Measurements from ENCODE around the gene EMP1.

The EMP1 gene

DNA sequence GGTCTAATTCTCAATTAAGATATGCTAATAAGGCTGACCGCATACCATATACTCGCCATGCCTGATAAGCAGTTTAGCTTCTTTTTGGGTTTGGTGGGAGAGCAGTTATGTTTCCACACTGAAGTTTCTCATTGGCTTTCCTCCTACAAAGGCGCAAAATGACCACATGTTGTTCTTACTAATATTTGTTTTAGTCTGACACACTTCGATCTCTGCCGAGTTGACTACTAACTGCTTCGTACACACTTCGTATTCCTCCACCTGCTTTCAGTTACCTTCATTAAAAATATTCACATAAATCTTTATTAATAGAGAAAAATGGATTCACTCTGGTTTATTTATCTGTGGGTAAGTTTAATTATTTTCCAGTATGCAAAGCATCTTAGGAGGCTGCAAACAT is 41.7 kb downstream of the EMP1 start:
- no peaks in the 10 kb centered on the region for H3K36me3 Mint-ChIP-seq
- no peak overlapping the region for H3K27ac Mint-ChIP-seq
- peaks cover 15% of the 10 kb centered on the region for H3K27me3 Mint-ChIP-seq
- DNase-seq (ENCODE audit: low spot score in 2 of 2) (no peak), ATAC-seq (ENCODE audit: low read depth) (no peak)
- H3K4me3 Mint-ChIP-seq, result no peak overlapping the region
- no peaks in the 10 kb centered on the region for H3K9me3 Mint-ChIP-seq
- H3K4me1 Mint-ChIP-seq, result no peaks in the 10 kb centered on the region

DNA sequence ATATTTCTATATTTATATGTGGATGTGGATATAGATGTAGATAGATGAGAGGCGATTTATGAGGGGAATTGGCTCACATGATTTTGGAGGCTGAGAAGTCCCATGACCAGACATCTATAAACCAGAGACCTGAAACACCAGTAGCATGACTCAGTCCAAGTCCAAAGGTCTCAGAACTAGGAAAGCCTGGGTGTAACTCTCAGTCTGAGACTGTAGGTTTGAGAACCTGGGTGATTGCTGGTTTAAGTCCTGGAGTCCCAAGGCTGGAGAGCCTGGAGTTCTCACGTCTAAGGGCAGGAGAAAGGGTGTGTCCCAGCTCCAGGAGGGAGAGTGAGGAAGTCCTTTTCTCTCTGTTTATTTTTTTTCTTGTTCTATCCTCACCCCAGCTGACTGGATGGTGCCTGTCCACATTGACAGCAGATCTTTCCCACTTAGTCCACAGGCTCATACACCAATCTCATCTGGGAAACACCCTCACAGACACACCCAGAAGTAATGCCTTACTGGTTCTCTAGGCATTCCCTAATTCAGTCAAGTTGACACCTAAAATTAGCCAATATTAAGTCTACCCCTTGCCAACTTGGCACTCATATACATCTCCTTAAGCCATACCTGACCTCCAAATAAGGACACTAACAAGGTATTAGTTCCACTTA is 45.4 kb downstream of the EMP1 start:
- Mint-ChIP-seq H3K27ac (no peak overlapping the region), H3K4me1 (no peaks in the 10 kb centered on the region), H3K27me3 (peaks cover 21% of the 10 kb centered on the region), H3K36me3 (no peaks in the 10 kb centered on the region), H3K9me3 (no peaks in the 10 kb centered on the region), H3K4me3 (no peak overlapping the region)
- DNase-seq (ENCODE audit: low spot score in 2 of 2) (no peak), ATAC-seq (ENCODE audit: low read depth) (no peak)

DNA sequence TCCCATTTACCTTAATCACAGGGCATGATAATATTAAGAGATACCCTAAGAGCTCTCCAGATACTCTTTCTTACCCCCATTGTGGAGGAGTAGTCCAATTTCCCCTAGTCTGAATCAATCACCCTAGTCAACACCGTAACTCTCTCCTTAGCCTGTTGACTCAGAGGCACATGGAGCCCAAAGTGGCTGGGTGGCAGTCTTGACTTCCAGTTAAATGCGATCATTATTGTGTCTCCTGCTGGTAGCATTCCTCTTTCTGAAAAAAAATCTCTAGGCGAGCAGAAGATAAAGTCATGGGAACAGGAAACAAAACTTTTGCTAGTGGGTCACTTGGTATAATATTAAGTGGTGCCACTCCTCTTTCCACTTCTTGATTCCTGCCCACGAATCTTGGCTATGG is 46.4 kb downstream of the EMP1 start:
- DNase-seq (ENCODE audit: low spot score in 2 of 2) (no peak), ATAC-seq (ENCODE audit: low read depth) (no peak)
- Mint-ChIP-seq H3K27me3 (peaks cover 22% of the 10 kb centered on the region), H3K27ac (no peak overlapping the region), H3K4me3 (no peak overlapping the region), H3K4me1 (no peaks in the 10 kb centered on the region), H3K36me3 (no peaks in the 10 kb centered on the region), H3K9me3 (no peaks in the 10 kb centered on the region)

DNA sequence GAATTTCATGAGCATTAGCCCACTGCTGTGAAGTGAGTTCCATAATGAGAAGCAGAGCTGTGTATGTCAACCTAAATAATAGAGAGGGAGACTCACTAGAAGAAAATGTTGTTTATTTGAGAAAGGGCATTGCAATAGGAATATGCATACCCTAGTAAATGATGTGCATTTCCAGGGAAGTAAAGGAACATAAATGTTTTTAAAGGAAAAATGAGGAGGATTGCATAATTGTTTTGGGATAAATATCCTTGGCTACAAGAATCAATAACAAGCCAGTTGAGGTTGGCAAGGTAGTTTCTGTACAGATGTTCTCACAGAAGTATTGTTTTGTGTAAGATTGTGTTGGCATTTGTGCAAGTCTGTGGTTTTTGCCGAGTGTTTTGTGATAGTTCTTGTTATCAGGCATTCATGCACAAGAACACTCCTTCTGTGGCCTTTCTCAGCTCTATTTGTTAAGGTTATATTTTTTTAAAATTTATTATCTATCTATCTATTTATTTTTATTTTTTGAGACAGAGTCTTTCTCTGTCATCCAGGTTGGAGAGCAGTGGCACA is 47.1 kb downstream of the EMP1 start:
- Mint-ChIP-seq H3K4me3 (no peak overlapping the region), H3K27ac (no peak overlapping the region)
- no peak for ATAC-seq (ENCODE audit: low read depth)

DNA sequence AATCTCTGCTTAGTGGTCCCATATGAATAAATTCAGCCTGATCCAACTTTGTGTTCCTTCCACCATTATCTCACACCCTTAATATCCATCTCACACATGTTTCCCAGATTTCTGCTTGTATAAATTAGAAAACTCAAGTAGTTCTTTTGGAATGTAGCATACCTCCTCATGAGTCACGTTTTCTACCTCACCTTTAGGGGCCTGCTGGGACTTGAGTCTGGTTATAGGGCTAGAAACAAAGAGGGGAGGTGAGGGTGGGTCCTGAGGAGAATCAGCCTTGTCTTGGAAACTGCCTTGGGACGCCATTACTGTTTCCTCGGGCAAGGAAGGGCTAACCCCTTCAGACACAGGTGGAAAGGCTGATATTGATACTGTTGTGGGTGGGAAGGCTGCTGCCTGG is 51.1 kb downstream of the EMP1 start:
- DNase-seq (ENCODE audit: low spot score in 2 of 2), result no peak
- H3K4me3 Mint-ChIP-seq, result no peak overlapping the region
- no peaks in the 10 kb centered on the region for H3K4me1 Mint-ChIP-seq
- H3K36me3 Mint-ChIP-seq, result no peaks in the 10 kb centered on the region
- no peak for ATAC-seq (ENCODE audit: low read depth)
- H3K9me3 Mint-ChIP-seq, result no peaks in the 10 kb centered on the region
- H3K27ac Mint-ChIP-seq, result no peak overlapping the region
- H3K27me3 Mint-ChIP-seq, result peaks cover 22% of the 10 kb centered on the region

More for the DNA sequence above, 47.1 kb downstream of the EMP1 start:
- no peaks in the 10 kb centered on the region for H3K9me3 Mint-ChIP-seq
- no peaks in the 10 kb centered on the region for H3K4me1 Mint-ChIP-seq
- peaks cover 22% of the 10 kb centered on the region for H3K27me3 Mint-ChIP-seq
- H3K36me3 Mint-ChIP-seq, result no peaks in the 10 kb centered on the region
- DNase-seq (ENCODE audit: low spot score in 2 of 2), result no peak

DNA sequence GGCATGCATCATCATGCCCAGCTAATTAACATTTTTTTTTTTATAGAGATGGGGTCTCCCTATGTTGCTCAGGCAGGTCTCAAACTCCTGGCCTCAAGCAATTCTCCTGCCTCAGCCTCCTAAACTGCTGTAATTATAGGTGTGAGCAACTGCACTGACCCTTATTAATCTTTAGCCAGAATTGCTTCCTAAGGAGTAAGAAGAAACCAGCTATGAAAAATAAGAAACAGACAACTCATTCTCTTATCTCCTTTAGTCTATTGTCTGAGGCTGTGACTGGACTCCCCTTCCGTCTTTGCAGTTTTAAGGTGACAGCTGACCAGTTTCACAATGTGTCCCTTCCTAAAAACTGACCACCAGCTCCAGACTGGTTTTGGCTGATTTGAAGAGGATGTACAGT is 52.4 kb downstream of the EMP1 start:
- no peak overlapping the region for H3K4me3 Mint-ChIP-seq
- DNase-seq (ENCODE audit: low spot score in 2 of 2) (no peak), ATAC-seq (ENCODE audit: low read depth) (no peak)
- H3K36me3 Mint-ChIP-seq, result no peaks in the 10 kb centered on the region
- no peak overlapping the region for H3K27ac Mint-ChIP-seq
- no peaks in the 10 kb centered on the region for H3K9me3 Mint-ChIP-seq
- H3K4me1 Mint-ChIP-seq, result no peaks in the 10 kb centered on the region
- H3K27me3 Mint-ChIP-seq, result peaks cover 19% of the 10 kb centered on the region

DNA sequence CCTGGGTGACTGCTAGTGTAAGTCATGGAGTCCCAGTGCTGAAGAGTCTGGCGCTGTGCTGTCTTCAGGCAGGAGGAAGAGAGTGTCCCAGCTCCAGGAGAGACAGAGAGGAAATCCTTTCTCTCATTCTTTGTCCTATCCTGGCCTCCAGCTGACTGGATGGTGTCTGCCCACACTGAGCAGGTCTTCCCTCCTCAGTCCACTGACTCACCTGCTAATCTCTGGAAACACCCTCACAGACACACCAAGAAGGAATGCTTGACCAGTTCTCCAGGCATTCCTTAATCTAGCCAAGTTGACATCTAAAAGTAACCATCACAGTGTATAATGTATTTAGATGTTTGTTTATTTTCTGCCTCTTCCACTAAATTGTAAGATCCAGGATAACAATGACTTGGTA is 53.9 kb downstream of the EMP1 start:
- Mint-ChIP-seq H3K36me3 (no peaks in the 10 kb centered on the region), H3K4me1 (no peaks in the 10 kb centered on the region), H3K4me3 (no peak overlapping the region), H3K27ac (no peak overlapping the region), H3K27me3 (peaks cover 14% of the 10 kb centered on the region), H3K9me3 (no peaks in the 10 kb centered on the region)
- ATAC-seq (ENCODE audit: low read depth) (no peak), DNase-seq (ENCODE audit: low spot score in 2 of 2) (no peak)

DNA sequence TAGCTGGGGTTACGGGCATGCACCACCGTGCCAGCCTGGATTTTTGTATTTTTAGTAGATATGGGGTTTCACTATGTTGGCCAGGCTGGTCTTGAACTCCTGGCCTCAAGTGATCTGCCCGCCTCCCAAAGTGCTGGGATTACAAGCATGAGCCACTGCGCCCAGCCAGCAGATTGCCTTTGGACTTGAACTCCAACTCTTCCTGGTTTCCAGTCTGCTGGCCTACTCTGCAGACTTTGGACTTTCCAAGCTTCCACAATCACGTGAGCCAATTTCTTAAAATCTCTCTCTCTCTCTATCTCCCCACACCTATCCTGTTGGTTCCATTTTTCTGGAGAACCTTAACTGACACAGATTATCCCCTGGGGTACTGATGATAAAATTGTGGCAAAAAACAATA is 55.0 kb downstream of the EMP1 start:
- Mint-ChIP-seq H3K4me1 (peaks cover 4% of the 10 kb centered on the region), H3K36me3 (no peaks in the 10 kb centered on the region), H3K27me3 (peaks cover 16% of the 10 kb centered on the region), H3K27ac (no peak overlapping the region), H3K4me3 (no peak overlapping the region), H3K9me3 (no peaks in the 10 kb centered on the region)
- no peak for ATAC-seq (ENCODE audit: low read depth)
- DNase-seq (ENCODE audit: low spot score in 2 of 2), result no peak

DNA sequence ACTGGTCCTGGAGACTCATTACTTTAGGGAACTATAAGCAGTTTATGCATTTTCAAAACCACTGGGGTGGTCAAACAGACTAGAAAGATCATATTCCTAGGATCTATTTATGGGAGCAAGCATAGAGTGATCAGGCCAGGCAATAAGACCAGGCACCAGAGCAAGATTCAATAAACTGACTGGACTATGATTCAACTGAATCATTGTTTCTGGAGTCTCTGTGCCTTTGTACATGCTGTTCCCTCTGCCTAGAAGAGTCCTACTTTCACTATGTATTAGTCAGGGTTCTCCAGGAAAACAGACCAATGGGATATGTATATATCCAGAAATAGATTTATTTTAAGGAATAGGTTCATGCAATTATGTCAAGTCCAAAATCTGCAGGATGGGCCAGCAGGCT is 55.5 kb downstream of the EMP1 start:
- no peak for DNase-seq (ENCODE audit: low spot score in 2 of 2)
- Mint-ChIP-seq H3K4me1 (peaks cover 4% of the 10 kb centered on the region), H3K9me3 (no peaks in the 10 kb centered on the region), H3K4me3 (no peak overlapping the region), H3K27ac (no peak overlapping the region), H3K36me3 (no peaks in the 10 kb centered on the region), H3K27me3 (peaks cover 16% of the 10 kb centered on the region)
- no peak for ATAC-seq (ENCODE audit: low read depth)

DNA sequence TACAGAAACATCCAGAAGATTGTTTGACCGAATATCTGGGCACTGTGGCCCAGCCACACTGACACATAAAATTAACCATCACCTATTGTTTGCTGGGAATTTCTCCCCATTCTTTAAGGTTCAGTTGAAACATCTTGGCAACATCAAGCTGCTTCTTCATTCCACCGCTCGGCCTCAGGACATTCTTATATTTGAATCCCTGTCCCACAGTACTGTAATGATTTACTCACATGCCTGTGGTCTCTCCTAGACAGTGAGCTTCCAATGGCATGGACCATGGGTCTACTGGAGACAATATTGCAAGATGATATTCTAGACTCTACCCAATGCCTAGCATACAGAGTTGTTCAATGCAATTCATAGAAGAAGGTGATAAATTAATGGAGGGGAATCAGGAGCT is 56.1 kb downstream of the EMP1 start:
- H3K4me1 Mint-ChIP-seq, result peaks cover 4% of the 10 kb centered on the region
- H3K27ac Mint-ChIP-seq, result no peak overlapping the region
- H3K9me3 Mint-ChIP-seq, result no peaks in the 10 kb centered on the region
- DNase-seq (ENCODE audit: low spot score in 2 of 2), result no peak
- H3K36me3 Mint-ChIP-seq, result no peaks in the 10 kb centered on the region
- peaks cover 12% of the 10 kb centered on the region for H3K27me3 Mint-ChIP-seq
- no peak overlapping the region for H3K4me3 Mint-ChIP-seq
- ATAC-seq (ENCODE audit: low read depth), result no peak

DNA sequence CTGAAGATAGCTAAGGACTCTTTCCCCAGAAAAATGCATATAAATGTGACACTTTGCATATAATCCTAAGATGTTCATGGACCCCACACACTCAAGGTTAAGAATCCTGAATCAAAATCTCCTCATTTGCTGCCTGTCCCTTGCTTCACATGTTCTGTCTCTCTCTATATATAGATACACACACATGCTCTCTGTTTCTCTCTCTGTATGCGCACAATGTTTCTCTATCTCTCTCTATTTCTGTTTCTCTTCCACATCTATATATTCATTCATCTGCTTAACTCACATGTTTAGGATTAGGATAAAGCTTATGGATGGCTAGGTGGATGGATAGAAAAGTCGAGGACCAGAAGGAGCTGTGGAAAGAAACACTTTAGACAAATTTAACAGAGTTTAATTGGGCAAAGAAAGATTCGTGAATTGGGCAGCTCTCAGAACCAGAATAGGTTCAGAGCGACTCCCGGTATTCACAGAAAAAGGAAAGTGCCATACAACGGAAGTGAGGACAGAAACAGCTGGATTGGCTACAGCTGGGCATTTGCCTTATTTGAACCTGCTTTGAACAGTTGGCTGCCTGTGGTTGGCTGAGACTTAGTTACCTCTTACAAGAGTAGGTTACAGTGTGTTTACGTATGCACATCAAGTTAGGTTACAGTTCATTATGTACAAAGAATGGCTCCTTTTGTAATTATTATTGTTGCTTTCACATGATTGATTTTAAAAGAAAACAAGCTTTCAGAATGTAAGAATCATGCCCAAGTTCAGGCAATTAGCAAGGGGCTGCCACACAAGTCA is 57.6 kb downstream of the EMP1 start:
- no peak overlapping the region for H3K27ac Mint-ChIP-seq
- no peaks in the 10 kb centered on the region for H3K9me3 Mint-ChIP-seq
- DNase-seq (ENCODE audit: low spot score in 2 of 2), result no peak
- no peak overlapping the region for H3K4me3 Mint-ChIP-seq
- no peak for ATAC-seq (ENCODE audit: low read depth)
- H3K36me3 Mint-ChIP-seq, result no peaks in the 10 kb centered on the region
- H3K27me3 Mint-ChIP-seq, result peaks cover 12% of the 10 kb centered on the region
- peaks cover 4% of the 10 kb centered on the region for H3K4me1 Mint-ChIP-seq

DNA sequence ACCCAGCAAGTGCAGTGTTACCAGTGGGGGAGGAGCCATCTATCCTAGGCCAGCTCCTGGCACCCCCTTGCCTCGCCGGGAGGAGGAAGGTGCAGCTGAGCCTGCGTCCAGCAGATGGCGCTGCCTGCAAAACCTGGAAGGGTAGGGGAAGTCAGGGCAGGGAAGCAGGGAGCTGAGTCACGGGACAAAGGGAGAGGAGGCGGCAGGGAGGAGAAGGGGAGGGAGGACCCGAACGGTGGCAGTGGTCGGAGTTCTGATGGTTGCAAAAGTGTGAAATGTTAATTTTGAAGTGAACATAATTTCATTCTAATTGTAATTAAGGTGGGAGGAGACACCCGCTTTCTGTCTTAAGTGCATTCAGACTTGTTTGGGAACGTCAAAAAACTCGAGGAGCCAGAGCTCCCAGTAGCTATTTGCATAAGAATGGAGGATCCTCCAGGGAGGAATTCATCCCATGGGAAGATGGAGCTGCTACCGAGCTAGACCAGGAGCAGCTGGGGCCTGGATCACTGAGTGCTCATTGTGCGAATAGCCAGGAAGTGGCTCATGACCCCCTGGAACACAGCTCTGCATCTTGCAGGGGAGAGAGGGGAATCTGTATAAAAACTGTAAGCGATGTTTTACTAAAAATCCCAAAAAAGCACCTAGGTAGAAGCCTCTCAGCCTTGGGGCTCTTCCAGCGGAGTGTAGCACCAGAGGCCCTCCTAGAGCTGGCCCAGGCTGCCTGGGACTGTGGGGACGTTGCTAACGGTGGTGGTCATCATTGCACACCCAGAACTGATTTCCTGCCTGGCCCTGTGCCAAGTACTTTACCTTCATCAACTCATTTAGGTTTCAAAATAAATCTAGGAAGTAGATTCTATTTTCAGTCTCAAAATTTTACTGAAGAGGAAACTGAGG is 59.5 kb downstream of the EMP1 start:
- ATAC-seq (ENCODE audit: low read depth) (peak; percentile 99), DNase-seq (ENCODE audit: low spot score in 2 of 2) (peak; percentile 70 to 71)
- Mint-ChIP-seq H3K4me1 (peaks cover 4% of the 10 kb centered on the region), H3K9me3 (no peaks in the 10 kb centered on the region), H3K27me3 (peaks cover 11% of the 10 kb centered on the region), H3K4me3 (peak overlapping the region; percentile 22), H3K36me3 (no peaks in the 10 kb centered on the region), H3K27ac (no peak overlapping the region)

DNA sequence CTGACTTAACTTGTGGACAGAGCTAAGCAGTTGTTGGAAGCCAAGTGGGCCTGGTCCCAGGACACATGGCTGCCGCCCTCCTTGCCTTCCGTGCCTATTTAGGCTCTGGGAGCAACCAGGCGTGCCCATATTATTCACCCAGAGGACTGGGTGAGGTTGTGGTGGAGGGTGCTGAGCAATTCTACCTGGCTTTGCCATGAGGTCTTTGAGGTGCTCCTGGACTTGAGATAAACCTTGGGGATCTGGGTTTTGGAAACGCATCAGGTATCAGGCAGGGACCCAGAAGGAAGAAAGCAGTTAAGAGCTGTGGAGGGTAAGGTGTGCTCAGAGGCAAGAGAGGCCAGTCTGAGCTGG is 60.1 kb downstream of the EMP1 start:
- peaks cover 4% of the 10 kb centered on the region for H3K4me1 Mint-ChIP-seq
- H3K4me3 Mint-ChIP-seq, result no peak overlapping the region
- no peak overlapping the region for H3K27ac Mint-ChIP-seq
- H3K27me3 Mint-ChIP-seq, result peaks cover 10% of the 10 kb centered on the region
- no peaks in the 10 kb centered on the region for H3K36me3 Mint-ChIP-seq
- DNase-seq (ENCODE audit: low spot score in 2 of 2) (no peak), ATAC-seq (ENCODE audit: low read depth) (no peak)
- no peaks in the 10 kb centered on the region for H3K9me3 Mint-ChIP-seq

DNA sequence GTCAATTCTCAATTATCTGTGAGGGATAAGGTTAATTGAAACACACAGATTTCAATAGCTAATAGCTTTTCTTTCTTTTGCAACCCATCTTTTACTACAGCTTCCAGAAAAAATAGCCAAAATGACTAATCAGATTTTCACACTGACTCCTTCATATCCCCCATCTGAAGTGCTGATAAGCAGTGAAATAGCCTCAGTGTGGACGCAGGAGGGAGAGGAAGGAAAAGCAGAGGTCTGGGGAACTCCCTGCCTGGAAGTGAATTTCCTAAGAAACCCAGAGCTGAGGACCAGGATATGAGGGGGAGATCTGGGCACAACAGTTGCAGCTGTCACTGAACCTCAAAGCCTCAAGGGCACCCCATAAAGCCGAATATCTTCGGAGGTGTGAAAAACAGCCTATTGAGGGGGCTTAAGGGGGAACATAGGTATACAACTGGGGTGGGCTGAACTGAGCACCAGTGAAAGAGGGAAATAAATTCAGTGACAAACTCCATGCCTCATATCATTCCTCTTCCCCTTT is 60.9 kb downstream of the EMP1 start:
- Mint-ChIP-seq H3K4me3 (no peak overlapping the region), H3K9me3 (no peaks in the 10 kb centered on the region), H3K27ac (no peak overlapping the region), H3K27me3 (peaks cover 8% of the 10 kb centered on the region), H3K4me1 (peaks cover 4% of the 10 kb centered on the region), H3K36me3 (no peaks in the 10 kb centered on the region)
- DNase-seq (ENCODE audit: low spot score in 2 of 2), result no peak
- no peak for ATAC-seq (ENCODE audit: low read depth)
